Measurements from ENCODE around the gene LHCGR. TPM values are rescaled to one million over a fixed set of nuclear protein-coding genes. Genes with fewer than 3 reads are reported as not detected.

LHCGR gene
- total RNA-seq, 1 donor from 2014 or later = not detected

DNA sequence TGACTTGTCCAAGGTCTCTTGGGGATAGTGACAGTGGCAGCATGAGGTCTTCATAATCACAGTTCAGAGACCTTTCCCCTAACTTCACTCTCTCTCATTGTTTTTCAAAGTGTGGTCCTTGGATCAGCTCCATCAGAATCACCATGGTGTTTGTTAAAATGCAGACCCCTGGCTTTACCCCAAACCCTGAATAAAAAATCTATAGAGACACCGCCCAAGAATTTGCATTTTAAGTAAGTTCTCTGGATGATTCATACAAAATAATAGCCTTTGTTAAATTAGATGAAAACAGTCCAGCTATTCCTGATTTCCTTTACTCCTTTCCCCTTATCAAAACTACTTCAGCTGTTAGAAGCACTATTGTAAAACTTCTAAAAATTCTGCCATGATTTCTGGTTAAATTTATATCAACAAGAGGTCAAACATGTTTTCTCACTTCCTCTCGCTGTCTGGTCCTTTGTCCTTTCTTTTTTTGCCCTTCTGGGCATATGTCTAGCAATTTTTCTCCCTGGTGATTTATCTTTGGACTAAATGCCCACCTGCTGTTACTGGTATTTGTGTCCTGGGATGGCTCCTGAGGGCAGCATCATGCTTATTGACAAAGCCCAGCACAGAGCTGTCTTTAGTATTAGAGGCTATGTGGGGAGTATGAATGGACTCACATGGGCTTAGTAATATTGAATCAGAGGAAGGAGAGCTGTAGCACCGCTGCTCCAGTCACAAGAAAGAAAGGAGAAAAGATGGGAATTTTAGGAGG is 63.4 kb downstream of the LHCGR start:
- no peak for FAIRE-seq
- H3K27me3 ChIP-seq (ENCODE audit: control insufficient read depth, insufficient read depth, low read length) = no peaks in the 10 kb centered on the region
- no peak for DNase-seq (ENCODE audit: low read depth)
- no peak overlapping the region for H3K4me3 ChIP-seq (ENCODE audit: low read depth, low read length)
- H3K36me3 ChIP-seq (ENCODE audit: control insufficient read depth, insufficient read depth, low read length) = no peaks in the 10 kb centered on the region
- TF ChIP-seq, protein P1, sequence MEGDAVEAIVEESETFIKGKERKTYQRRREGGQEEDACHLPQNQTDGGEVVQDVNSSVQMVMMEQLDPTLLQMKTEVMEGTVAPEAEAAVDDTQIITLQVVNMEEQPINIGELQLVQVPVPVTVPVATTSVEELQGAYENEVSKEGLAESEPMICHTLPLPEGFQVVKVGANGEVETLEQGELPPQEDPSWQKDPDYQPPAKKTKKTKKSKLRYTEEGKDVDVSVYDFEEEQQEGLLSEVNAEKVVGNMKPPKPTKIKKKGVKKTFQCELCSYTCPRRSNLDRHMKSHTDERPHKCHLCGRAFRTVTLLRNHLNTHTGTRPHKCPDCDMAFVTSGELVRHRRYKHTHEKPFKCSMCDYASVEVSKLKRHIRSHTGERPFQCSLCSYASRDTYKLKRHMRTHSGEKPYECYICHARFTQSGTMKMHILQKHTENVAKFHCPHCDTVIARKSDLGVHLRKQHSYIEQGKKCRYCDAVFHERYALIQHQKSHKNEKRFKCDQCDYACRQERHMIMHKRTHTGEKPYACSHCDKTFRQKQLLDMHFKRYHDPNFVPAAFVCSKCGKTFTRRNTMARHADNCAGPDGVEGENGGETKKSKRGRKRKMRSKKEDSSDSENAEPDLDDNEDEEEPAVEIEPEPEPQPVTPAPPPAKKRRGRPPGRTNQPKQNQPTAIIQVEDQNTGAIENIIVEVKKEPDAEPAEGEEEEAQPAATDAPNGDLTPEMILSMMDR (IDR thresholded peaks at IDR 0.05; ENCODE audit: insufficient read depth, low read length, severe bottlenecking) = no peak

DNA sequence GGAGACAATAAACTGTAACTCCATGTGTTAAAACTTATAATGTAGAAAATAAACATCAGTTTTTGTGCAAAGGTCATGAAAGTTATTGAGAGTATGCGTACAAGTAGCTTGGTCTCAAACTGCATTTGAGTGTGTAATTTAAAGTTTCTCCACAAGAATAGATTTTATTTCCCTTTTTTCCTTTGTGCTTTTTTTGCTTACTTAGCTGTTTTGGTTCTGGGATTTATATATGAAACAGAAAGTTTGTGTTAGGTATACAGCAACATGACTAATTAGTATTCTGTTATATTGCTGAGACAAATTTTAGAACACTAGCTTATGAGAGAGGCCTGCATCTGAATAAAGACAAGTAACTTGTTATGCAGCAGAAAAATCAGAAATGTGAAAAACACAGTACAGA is 70.4 kb downstream of the LHCGR start:
- H3K27me3 ChIP-seq (ENCODE audit: control insufficient read depth, insufficient read depth, low read length) = no peaks in the 10 kb centered on the region
- TF ChIP-seq, protein P1 (IDR thresholded peaks at IDR 0.05; ENCODE audit: insufficient read depth, low read length, severe bottlenecking) = no peak
- no peak overlapping the region for H3K4me3 ChIP-seq (ENCODE audit: low read depth, low read length)
- DNase-seq (ENCODE audit: low read depth) = no peak
- no peaks in the 10 kb centered on the region for H3K36me3 ChIP-seq (ENCODE audit: control insufficient read depth, insufficient read depth, low read length)
- FAIRE-seq = no peak

DNA sequence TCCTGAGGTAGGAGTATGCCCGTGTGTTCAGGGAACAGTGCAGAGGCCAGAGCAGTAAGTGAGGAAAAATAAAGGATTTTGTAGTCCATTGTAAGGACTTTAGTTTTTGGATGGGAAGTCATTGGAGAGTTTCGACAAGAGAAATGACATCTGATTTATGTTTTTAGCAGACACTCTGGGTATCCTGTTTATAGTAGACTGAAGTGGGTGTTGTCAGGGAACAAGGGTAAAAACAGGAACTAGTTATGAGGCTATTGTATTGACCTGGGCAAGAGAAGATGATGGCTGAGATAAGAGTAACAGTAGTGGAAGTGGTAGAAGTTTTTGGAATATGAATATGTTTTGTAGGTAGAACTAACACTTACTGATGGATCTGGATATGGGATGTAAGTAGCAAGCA is 78.1 kb downstream of the LHCGR start:
- DNase-seq (ENCODE audit: low read depth) (no peak), FAIRE-seq (no peak)
- no peaks in the 10 kb centered on the region for H3K36me3 ChIP-seq (ENCODE audit: control insufficient read depth, insufficient read depth, low read length)
- TF ChIP-seq, protein P1 (IDR thresholded peaks at IDR 0.05; ENCODE audit: insufficient read depth, low read length, severe bottlenecking) = no peak
- H3K27me3 ChIP-seq (ENCODE audit: control insufficient read depth, insufficient read depth, low read length) = no peaks in the 10 kb centered on the region
- no peak overlapping the region for H3K4me3 ChIP-seq (ENCODE audit: low read depth, low read length)

DNA sequence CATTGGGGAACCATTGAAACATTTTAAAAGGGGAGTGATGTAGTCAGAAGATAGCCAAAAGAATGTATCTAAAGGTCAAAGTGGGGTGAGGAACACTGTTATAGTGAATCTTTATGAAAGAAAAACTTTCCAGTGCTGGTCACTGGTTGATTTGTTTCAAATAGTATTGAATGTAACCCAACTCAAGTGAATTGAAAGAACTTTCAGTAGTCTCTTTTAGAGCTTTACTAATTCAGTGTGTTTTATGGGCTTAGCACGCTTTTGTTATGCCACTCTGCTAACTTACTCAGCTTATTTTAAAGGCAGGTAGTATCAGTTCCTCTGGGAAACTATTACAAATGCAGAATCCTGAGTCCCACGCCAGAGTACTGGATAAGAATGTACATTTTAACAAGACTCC is 80.6 kb downstream of the LHCGR start:
- H3K36me3 ChIP-seq (ENCODE audit: control insufficient read depth, insufficient read depth, low read length) = no peaks in the 10 kb centered on the region
- FAIRE-seq = no peak
- H3K4me3 ChIP-seq (ENCODE audit: low read depth, low read length) = no peak overlapping the region
- no peaks in the 10 kb centered on the region for H3K27me3 ChIP-seq (ENCODE audit: control insufficient read depth, insufficient read depth, low read length)
- TF ChIP-seq, protein P1 (IDR thresholded peaks at IDR 0.05; ENCODE audit: insufficient read depth, low read length, severe bottlenecking) = no peak
- no peak for DNase-seq (ENCODE audit: low read depth)

DNA sequence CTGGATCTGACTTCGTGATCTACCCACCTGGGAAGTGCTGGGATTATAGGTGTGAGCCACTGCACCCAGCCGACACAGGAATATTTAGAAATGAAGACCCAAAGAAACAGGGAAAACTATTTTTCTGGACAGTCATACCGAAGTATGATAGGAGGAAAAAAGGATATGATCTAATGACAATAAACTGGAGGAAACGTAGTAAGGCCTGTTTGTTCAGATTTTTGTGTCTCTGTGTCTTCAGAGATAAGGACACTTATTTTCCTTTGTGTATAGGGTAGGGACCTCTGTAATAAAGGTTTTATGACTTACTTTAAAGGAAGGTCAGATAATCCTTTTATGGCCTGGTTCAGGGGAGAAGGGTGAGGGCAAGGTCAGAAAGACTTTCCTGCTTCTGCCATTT is 81.9 kb downstream of the LHCGR start:
- FAIRE-seq (no peak), DNase-seq (ENCODE audit: low read depth) (no peak)
- Histone ChIP-seq H3K4me3 (ENCODE audit: low read depth, low read length) (no peak overlapping the region), H3K36me3 (ENCODE audit: control insufficient read depth, insufficient read depth, low read length) (no peaks in the 10 kb centered on the region), H3K27me3 (ENCODE audit: control insufficient read depth, insufficient read depth, low read length) (no peaks in the 10 kb centered on the region)
- TF ChIP-seq, protein P1 (IDR thresholded peaks at IDR 0.05; ENCODE audit: insufficient read depth, low read length, severe bottlenecking) = no peak

DNA sequence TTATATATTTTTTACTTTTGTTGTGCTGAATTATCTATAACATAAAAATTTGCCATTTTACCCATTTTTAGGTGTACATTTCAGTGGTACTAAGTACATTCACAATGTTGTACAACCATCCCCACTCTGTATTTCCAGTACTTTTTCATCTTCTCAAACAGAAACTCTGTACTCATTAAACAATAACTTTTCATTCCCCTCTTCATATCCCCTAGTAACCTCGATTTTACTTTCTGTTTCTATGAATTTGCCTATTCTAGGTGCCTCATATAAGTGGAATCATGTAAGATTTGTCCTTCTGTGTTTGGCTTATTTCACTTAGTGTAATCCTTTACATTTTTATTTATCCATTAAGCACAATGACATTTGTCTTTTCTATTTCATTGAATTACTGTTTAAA is 86.5 kb downstream of the LHCGR start:
- FAIRE-seq (no peak), DNase-seq (ENCODE audit: low read depth) (no peak)
- TF ChIP-seq, protein P1 (IDR thresholded peaks at IDR 0.05; ENCODE audit: insufficient read depth, low read length, severe bottlenecking) = no peak
- Histone ChIP-seq H3K27me3 (ENCODE audit: control insufficient read depth, insufficient read depth, low read length) (no peaks in the 10 kb centered on the region), H3K36me3 (ENCODE audit: control insufficient read depth, insufficient read depth, low read length) (no peaks in the 10 kb centered on the region), H3K4me3 (ENCODE audit: low read depth, low read length) (no peak overlapping the region)

Data from bronchial epithelial cell (primary cell).